ENCODE data around the gene ITLN1.

DNA sequence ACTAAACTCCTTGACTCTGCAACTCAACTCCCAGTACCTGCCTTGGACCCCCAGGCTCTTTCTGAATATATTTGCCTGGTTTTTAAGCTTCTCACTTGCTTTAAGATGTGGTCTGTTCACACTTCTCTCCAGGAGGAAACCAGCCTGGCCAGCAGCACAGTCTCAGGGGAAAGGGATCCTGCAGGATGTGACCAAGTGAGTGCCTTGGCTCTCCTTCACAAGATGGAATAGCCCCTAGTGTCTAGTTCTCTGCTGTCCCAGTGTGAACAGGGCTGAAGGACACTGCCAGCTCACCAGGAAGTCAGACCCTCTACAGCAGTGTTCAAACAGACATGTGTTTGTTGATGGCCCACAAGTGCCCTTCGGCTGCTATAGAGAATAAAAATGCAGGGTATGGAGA is 55.2 kb downstream of the ITLN1 start:
- TF ChIP-seq, protein P1, sequence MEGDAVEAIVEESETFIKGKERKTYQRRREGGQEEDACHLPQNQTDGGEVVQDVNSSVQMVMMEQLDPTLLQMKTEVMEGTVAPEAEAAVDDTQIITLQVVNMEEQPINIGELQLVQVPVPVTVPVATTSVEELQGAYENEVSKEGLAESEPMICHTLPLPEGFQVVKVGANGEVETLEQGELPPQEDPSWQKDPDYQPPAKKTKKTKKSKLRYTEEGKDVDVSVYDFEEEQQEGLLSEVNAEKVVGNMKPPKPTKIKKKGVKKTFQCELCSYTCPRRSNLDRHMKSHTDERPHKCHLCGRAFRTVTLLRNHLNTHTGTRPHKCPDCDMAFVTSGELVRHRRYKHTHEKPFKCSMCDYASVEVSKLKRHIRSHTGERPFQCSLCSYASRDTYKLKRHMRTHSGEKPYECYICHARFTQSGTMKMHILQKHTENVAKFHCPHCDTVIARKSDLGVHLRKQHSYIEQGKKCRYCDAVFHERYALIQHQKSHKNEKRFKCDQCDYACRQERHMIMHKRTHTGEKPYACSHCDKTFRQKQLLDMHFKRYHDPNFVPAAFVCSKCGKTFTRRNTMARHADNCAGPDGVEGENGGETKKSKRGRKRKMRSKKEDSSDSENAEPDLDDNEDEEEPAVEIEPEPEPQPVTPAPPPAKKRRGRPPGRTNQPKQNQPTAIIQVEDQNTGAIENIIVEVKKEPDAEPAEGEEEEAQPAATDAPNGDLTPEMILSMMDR (conservative IDR thresholded peaks at IDR 0.05) = no peak
- TF ChIP-seq ZFX (IDR thresholded peaks at IDR 0.05) = no peak

Measured in C4-2B (cell line).